A673 (cell line): ENCODE data around the gene POF1B.

Experiments used
- EZH2 ChIP-seq: fragments of 200-600 bp; sonication (generic); IDR thresholded peaks from 2 replicates; pipeline ENCODE4 v1.6.1; 2017; ENCODE audit warnings: borderline replicate concordance, low read depth, mild to moderate bottlenecking, mixed read lengths, antibody characterized with exemption, low read length; ENCODE audit not compliant: poor library complexity, severe bottlenecking
- TF ChIP-seq, protein P1 (sequence below): fragments of 300-800, 200-600 bp; sonication (generic); conservative IDR thresholded peaks from 2 replicates; pipeline ENCODE4 v1.5.1; 2017; ENCODE audit warnings: low read depth, mild to moderate bottlenecking, antibody characterized with exemption, low read length, moderate library complexity, mixed read lengths

GRCh38 chrX:85244450-85245211 is 134.8 kb downstream of the POF1B start:
- TF ChIP-seq, protein P1, sequence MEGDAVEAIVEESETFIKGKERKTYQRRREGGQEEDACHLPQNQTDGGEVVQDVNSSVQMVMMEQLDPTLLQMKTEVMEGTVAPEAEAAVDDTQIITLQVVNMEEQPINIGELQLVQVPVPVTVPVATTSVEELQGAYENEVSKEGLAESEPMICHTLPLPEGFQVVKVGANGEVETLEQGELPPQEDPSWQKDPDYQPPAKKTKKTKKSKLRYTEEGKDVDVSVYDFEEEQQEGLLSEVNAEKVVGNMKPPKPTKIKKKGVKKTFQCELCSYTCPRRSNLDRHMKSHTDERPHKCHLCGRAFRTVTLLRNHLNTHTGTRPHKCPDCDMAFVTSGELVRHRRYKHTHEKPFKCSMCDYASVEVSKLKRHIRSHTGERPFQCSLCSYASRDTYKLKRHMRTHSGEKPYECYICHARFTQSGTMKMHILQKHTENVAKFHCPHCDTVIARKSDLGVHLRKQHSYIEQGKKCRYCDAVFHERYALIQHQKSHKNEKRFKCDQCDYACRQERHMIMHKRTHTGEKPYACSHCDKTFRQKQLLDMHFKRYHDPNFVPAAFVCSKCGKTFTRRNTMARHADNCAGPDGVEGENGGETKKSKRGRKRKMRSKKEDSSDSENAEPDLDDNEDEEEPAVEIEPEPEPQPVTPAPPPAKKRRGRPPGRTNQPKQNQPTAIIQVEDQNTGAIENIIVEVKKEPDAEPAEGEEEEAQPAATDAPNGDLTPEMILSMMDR, result no peak
- TF ChIP-seq EZH2, result no peak
